ENCODE results near the gene LYG1. TPM values are rescaled to one million over a fixed set of nuclear protein-coding genes. Genes with fewer than 3 reads are reported as not detected.
A peak's percentile ranks its signal among the peaks of the same experiment; 100 is the strongest.

Gene LYG1
- total and polyA plus RNA-seq, 2 of the 13 experiments (the other 11 are each of a cell fraction or from before 2014, with no cell fraction given) = 1.00 to 2.9 TPM

- TF ChIP-seq ZHX2 (IDR thresholded peaks at IDR 0.05; ENCODE audit: low read depth) (peak; percentile 74; the same call in 1 of the 2 replicates), ZHX2 (CRISPR knock-in tag; IDR thresholded peaks at IDR 0.05; ENCODE audit: borderline replicate concordance) (peak; percentile 21; the same call in 1 of the 2 replicates), MIXL1 (CRISPR knock-in tag; IDR thresholded peaks at IDR 0.05) (peak; percentile 55; the same call in 1 of the 2 replicates)
Observed at GRCh38 chr2:99337113-99338028, 36.4 kb upstream of the LYG1 start, which contains the start of gene EIF5B (continued).

DNA sequence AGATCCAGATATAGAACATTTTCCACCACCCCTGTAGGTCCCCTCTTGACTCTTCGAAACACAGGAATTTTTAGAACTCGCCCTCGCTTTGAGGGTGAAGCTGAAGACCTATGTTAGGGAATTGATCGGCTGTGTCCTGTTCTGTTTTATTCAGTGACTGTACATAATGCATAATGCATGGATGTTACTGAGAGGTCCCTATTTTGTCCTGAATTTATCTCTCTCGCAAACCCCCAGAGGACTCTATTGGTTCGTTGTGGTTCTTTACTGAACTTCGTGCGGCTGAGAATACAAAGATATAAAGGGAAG lies 35.8 kb upstream of the LYG1 start:
- 2% methylated on average over 8 of the region's 8 CpGs for WGBS (ENCODE audit: low lambda C conversion rate)
- H3K9me3 ChIP-seq (ENCODE audit: low read length) = no peaks in the 10 kb centered on the region
- peak overlapping the region; percentile 88 to 98 (median 89) for H3K4me3 ChIP-seq (replicated peaks in 1 of 3; ENCODE audit: insufficient read depth in 1 of 3, low read depth in 2 of 3, low read length in 3 of 3)
- peak overlapping the region; percentile 88 for H3K27ac ChIP-seq (ENCODE audit: extremely low read length, insufficient read depth, low read length)
- peaks cover 80% of the 10 kb centered on the region for H3K79me2 ChIP-seq (ENCODE audit: insufficient read depth, low read length)
- no TSS peak for BruUV-seq (replicated peaks)
- FAIRE-seq (no peak), DNase-seq (ENCODE audit: low spot score) (no peak), ATAC-seq (peak; percentile 40)
- in situ Hi-C loops (cut with HindIII; ENCODE audit: extremely low pct_ligation_motif_present, low pct_unique_long_range_greater_than_20kb) = loop anchor here (5.0 kb wide), 1 partner anchor 154 kb away; the partner anchor contains the start of genes MITD1 and MRPL30
- H3K27me3 ChIP-seq (ENCODE audit: control insufficient read depth in 1 of 2, insufficient read depth in 2 of 2, low read length in 2 of 2) = no peaks in the 10 kb centered on the region; a peak in 1 of 5 replicates
- peak overlapping the region; percentile 96 for H3K4me2 ChIP-seq (ENCODE audit: low read depth, low read length)
- H2AFZ ChIP-seq (ENCODE audit: low read length) = peak overlapping the region; percentile 97
- intact Hi-C loops (cut with micrococcal nuclease; ENCODE audit: unreplicated experiment) = loop anchor here (1.0 to 5.0 kb wide), 7 partner anchors 36 to 729 kb away; partner anchors contain the start of genes C2orf15, COA5, MITD1 and MRPL30
- ChIA-PET CTCF (ENCODE audit: low intra/inter-chr PET ratio, low total read pairs) (no interaction called here), POLR2A (interaction anchor here (0.6 to 4.2 kb wide), 24 partner anchors 11 to 1226 kb away, joined by 3 to 103 read pairs (median 4); partner anchors contain the start of genes C2orf15, LIPT1, MITD1 and MRPL30)
- H3K4me1 ChIP-seq (ENCODE audit: insufficient read depth, low read length) = peaks cover 58% of the 10 kb centered on the region
- H4K20me1 ChIP-seq (ENCODE audit: insufficient read depth, low read length) = peaks cover 27% of the 10 kb centered on the region
- peak overlapping the region; percentile 95 for H3K9ac ChIP-seq (ENCODE audit: insufficient read depth, low read depth, low read length)
- H3K36me3 ChIP-seq (replicated peaks in 1 of 2; ENCODE audit: control insufficient read depth in 1 of 2, insufficient read depth in 2 of 2, low read length in 2 of 2) = peaks cover 3 to 13% of the 10 kb centered on the region in 2 experiments; a peak in 2 of 5 replicates
- TF ChIP-seq ZEB1 (IDR thresholded peaks at IDR 0.05; ENCODE audit: insufficient replicate concordance, low read depth) = peak; percentile 17
- 0 out of 2 replicates have a peak, but pooled peaks have one; percentile 6 for TF ChIP-seq SP140L (CRISPR knock-in tag; IDR thresholded peaks at IDR 0.05; ENCODE audit: borderline replicate concordance)
- no peak for TF ChIP-seq KMT2A (CRISPR knock-in tag; IDR thresholded peaks at IDR 0.05)
- TF ChIP-seq CSRNP1 (CRISPR knock-in tag; IDR thresholded peaks at IDR 0.05) = no peak
- TF ChIP-seq HMG20B (CRISPR knock-in tag; conservative IDR thresholded peaks at IDR 0.05) = no peak
- TF ChIP-seq IRF2 (CRISPR knock-in tag; IDR thresholded peaks at IDR 0.05) = no peak
- TF ChIP-seq ZNF451 (CRISPR knock-in tag; IDR thresholded peaks at IDR 0.05) = 0 out of 2 replicates have a peak, but pooled peaks have one; percentile 1
- TF ChIP-seq NR2F2 (IDR thresholded peaks at IDR 0.05; ENCODE audit: borderline replicate concordance, low read depth) = 0 out of 2 replicates have a peak, but pooled peaks have one; percentile 10
- no peak for TF ChIP-seq ZNF557 (CRISPR knock-in tag; IDR thresholded peaks at IDR 0.05)
- 0 out of 2 replicates have a peak, but pooled peaks have one; percentile 34 for TF ChIP-seq ATF1 (CRISPR knock-in tag; IDR thresholded peaks at IDR 0.05)
- peak; percentile 45; the same call in 1 of the 2 replicates for TF ChIP-seq NFIC (IDR thresholded peaks at IDR 0.05; ENCODE audit: low read length)
